SK-N-SH treated with all-trans-retinoic acid at 6 μM for 48 hours (cell line): ENCODE results near the gene OSBPL3.

Experiments
- TSHZ2 ChIP-seq: fragments of 250-450 bp; sonication (Bioruptor Pico); IDR thresholded peaks from 2 replicates; pipeline ENCODE4 v1.5.0; 2020; ENCODE audit warnings: mild to moderate bottlenecking, moderate library complexity
- ZFP30 ChIP-seq: fragments of 450-650 bp; formaldehyde crosslinking; IDR thresholded peaks from 2 replicates; pipeline ENCODE4 v1.5.0; 2022; ENCODE audit warnings: mild to moderate bottlenecking, moderate library complexity
- ZNF70 ChIP-seq: fragments of 450-650 bp; formaldehyde crosslinking; IDR thresholded peaks from 2 replicates; pipeline ENCODE4 v1.5.0; 2020; ENCODE audit warnings: mild to moderate bottlenecking, moderate library complexity
- TF ChIP-seq, protein P1 (sequence below): fragments of 250-450 bp; sonication (Bioruptor Pico); IDR thresholded peaks from 2 replicates; pipeline ENCODE4 v1.5.1; 2020; ENCODE audit warnings: low read depth, mild to moderate bottlenecking, moderate library complexity

DNA sequence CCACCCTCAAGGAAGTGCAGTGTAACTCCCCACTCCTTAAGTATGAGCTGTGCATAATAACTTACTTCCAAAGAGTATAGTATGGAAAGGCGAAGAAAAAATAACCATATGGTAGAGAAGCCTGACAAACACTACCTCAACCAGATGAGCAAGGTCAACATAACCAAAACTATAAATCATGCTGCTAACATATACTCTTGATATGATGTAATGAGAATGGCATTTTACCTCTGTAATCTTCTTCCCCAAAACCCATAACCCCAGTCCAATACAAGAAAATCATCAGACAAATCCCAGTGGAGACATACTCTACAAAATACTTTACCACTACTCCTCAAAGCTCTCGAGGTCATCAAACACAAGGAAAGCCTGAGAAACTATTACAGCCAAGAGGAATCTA, 15.8 kb downstream of the OSBPL3 start:
- TF ChIP-seq TSHZ2 (CRISPR knock-in tag) (no peak), ZFP30 (CRISPR knock-in tag) (no peak), ZNF70 (no peak)
- TF ChIP-seq, protein P1, sequence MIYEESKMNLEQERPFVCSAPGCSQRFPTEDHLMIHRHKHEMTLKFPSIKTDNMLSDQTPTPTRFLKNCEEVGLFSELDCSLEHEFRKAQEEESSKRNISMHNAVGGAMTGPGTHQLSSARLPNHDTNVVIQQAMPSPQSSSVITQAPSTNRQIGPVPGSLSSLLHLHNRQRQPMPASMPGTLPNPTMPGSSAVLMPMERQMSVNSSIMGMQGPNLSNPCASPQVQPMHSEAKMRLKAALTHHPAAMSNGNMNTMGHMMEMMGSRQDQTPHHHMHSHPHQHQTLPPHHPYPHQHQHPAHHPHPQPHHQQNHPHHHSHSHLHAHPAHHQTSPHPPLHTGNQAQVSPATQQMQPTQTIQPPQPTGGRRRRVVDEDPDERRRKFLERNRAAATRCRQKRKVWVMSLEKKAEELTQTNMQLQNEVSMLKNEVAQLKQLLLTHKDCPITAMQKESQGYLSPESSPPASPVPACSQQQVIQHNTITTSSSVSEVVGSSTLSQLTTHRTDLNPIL (CRISPR knock-in tag) = no peak
